Naive thymus-derived CD8-positive, alpha-beta T cell (primary cell): Measurements from ENCODE around the gene TRIM23. TPM values are rescaled to one million over a fixed set of nuclear protein-coding genes. Genes with fewer than 3 reads are reported as not detected.
"Not testable (repeated sequence)": the region's sequence is repeated elsewhere in the genome, so short reads cannot be mapped to it uniquely, and the experiment has no call there.

ENCODE experiments used
- ATAC-seq, 2 donors: fragments of 150-1000 bp; cut with Tn5 transposase in 1 of 2; sonication (Bioruptor Pico), chemical (Tn5 transposase) in 1 of 2; 1 replicate in 1 of 2; 2 replicates in 1 of 2; pipeline ENCODE4 v1.10.0; 2021; ENCODE audit warnings: mild to moderate bottlenecking in 2 of 2, moderate library complexity in 2 of 2
- POLR2A ChIA-PET: fragments of 350-600 bp; sonication (Branson Sonifier 250); formaldehyde crosslinking; loops from one replicate; lab custom pipeline; 2021; ENCODE audit warnings: antibody characterized with exemption; lab: Charles Lee
- DNase-seq, 10 donors: peaks; one replicate each; pipeline versions ENCODE4 v3.0.0 to v3.0.0-alpha.2; 2020 to 2022
- H3K27ac Mint-ChIP-seq, 10 donors: one replicate each; pipeline ENCODE4 v1.8.0; 2020 to 2022; ENCODE audit warnings: mild to moderate bottlenecking in 10 of 10, mixed read lengths in 10 of 10, moderate library complexity in 4 of 10, inconsistent platforms in 1 of 10
- H3K27me3 Mint-ChIP-seq, 5 donors: one replicate each; pipeline ENCODE4 v1.8.0; 2021 to 2022; ENCODE audit warnings: mixed read lengths in 5 of 5
- H3K36me3 Mint-ChIP-seq, 3 donors: one replicate each; pipeline ENCODE4 v1.8.0; 2020 to 2022; ENCODE audit warnings: mixed read lengths in 3 of 3, mild to moderate bottlenecking in 2 of 3, inconsistent platforms in 1 of 3
- H3K4me1 Mint-ChIP-seq, 4 donors: one replicate each; pipeline ENCODE4 v1.8.0; 2021 to 2022; ENCODE audit warnings: mixed read lengths in 4 of 4
- H3K4me3 Mint-ChIP-seq, 10 donors: one replicate each; pipeline ENCODE4 v1.8.0; 2020 to 2022; ENCODE audit warnings: mild to moderate bottlenecking in 10 of 10, mixed read lengths in 10 of 10, moderate library complexity in 6 of 10, inconsistent platforms in 1 of 10
- H3K9me3 Mint-ChIP-seq, 9 donors: one replicate each; pipeline ENCODE4 v1.8.0; 2020 to 2022; ENCODE audit warnings: mixed read lengths in 9 of 9, mild to moderate bottlenecking in 3 of 9, inconsistent platforms in 1 of 9, moderate library complexity in 1 of 9
- polyA plus RNA-seq, 3 donors: library from polyadenylated mRNA; unstranded; fragments of 300-500 nt; fragmentation: Illumina TruSeq; gene quantifications; one replicate each; pipeline ENCODE4 v1.2.3, GENCODE V29; 2021
- total RNA-seq, 8 experiments: library from RNA in 2 of 8; stranded (reverse) in 2 of 8; gene quantifications; one replicate each; pipeline ENCODE4 v1.2.3 and lab custom pipeline; 2021 to 2026

TRIM23 gene
- total and polyA plus RNA-seq, 5 experiments from 2014 or later, result 11.6 to 29.6 (median 16.0) TPM

DNA sequence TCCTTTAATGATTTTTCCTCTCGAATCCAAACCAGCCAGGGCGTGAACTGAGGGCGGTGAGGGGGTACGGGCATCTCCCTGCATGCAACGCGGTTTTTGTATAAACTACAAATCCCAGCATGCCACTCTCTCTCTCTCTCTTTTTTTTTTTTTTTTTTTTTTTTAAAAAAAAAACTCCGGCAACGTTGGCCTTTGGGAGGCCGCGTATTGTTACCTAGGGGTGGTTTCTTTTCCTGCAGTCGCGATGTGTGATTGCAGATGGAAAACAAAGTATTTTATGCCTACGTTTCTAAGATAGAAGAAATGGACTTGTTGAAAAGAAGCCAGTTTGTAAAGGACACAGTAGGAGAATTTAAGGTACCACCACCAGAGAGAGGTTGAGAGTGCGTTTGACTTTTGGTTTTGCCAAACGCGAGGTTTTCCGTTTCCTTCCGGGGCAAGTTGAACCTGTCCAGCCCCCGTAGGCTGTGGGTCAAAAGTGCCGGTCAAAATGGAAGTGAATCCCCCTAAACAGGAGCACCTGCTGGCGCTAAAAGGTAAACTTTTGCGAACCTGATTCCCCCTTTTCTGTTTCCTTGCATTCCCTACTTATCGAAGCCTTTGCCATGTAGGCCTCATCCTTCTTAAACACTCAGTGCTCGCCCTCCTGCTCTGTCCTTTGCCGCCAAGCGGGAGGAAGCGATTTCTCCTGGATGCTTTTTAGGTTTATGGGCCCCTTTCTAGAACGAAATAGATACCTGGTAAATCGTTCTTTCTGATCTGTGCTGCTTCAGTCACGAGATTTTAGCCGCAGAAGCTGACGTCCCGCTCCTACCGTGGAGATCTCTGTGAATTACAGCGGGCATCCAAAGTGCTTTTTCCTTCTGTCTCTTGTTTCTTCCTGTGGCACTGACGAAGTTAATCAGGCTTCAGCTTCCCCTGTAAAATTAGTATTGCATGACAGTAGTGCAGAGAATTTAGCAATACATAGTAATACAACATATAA is 730 bp upstream of the TRIM23 start, which contains the start of the genes SHLD3 and TRAPPC13:
TSS of gene SHLD3 (plus strand) at position 457 of the 985 bp plus-strand sequence. CDS start 4,561 bp downstream, outside the sequence.
TSS of gene TRAPPC13 (plus strand) at position 457 of the 985 bp plus-strand sequence. CDS start at position 491, 34 bp downstream.
- peak; percentile 64 to 96 (median 88) for DNase-seq
- Mint-ChIP-seq H3K9me3 (no peaks in the 10 kb centered on the region), H3K27me3 (no peaks in the 10 kb centered on the region), H3K36me3 (peaks cover 0 to 28% (median 2%) of the 10 kb centered on the region in 3 donors), H3K27ac (peak within 1 kb of the TSS; percentile 95 to 100 (median 99)), H3K4me3 (peak within 1 kb of the TSS; percentile 93 to 100 (median 99)), H3K4me1 (peaks cover 9 to 61% (median 47%) of the 10 kb centered on the region in 4 donors)
- POLR2A ChIA-PET, result interaction anchor here (0.7 to 4.1 kb wide), 11 partner anchors 13 to 522 kb away, joined by 3 to 64 read pairs (median 4); partner anchors contain the start of genes CENPK, NLN, PPWD1 and SGTB
- ATAC-seq, result peak; percentile 71 to 73

DNA sequence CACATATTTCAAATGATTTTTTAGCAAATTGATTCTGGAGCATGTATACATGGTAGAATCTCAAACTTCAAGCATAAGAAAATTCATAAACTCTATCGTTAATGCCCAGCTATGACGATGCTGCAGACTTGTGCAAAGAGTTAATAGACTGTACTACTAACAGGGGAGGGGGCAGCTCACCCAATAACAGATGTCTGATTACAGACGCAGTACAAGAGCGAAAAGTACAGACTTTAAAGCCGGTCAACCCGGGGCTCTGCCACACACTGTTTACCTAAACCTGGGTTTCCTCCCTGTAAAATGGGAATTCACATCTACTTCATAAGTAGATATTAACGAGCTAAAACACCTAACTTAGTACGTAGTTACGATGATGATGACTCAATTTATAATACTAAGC is 651 bp downstream of the TRIM23 start:
- Mint-ChIP-seq H3K9me3 (no peaks in the 10 kb centered on the region), H3K36me3 (peaks cover 0 to 24% (median 0%) of the 10 kb centered on the region in 3 donors), H3K4me3 (peak overlapping the region; percentile 93 to 100 (median 99)), H3K27ac (peak overlapping the region; percentile 95 to 100 (median 99)), H3K4me1 (peaks cover 9 to 66% (median 52%) of the 10 kb centered on the region in 4 donors), H3K27me3 (no peaks in the 10 kb centered on the region)
- DNase-seq (no peak), ATAC-seq (no peak)
- POLR2A ChIA-PET, result interaction anchor here (0.6 to 4.1 kb wide), 12 partner anchors 11 to 855 kb away, joined by 3 to 64 read pairs (median 4); partner anchors contain the start of genes CENPK, CWC27, NLN and PPWD1

GRCh38 chr5:65621961-65622360 is 2.2 kb downstream of the TRIM23 start:
- DNase-seq, H3K27me3 Mint-ChIP-seq, ATAC-seq, H3K9me3 Mint-ChIP-seq: not testable (repeated sequence)
- H3K4me3 Mint-ChIP-seq, result peak overlapping the region; percentile 41 to 100 (median 98)
- peaks cover 0 to 25% (median 2%) of the 10 kb centered on the region in 3 donors for H3K36me3 Mint-ChIP-seq
- H3K4me1 Mint-ChIP-seq, result peaks cover 10 to 67% (median 51%) of the 10 kb centered on the region in 4 donors
- H3K27ac Mint-ChIP-seq, result peak overlapping the region in 3 of 10 donors; percentile 22 to 100 (median 36)
- POLR2A ChIA-PET, result interaction anchor here (0.9 kb wide), 1 partner anchor 38 kb away, joined by 3 read pairs; no protein-coding TSS in a partner anchor

DNA sequence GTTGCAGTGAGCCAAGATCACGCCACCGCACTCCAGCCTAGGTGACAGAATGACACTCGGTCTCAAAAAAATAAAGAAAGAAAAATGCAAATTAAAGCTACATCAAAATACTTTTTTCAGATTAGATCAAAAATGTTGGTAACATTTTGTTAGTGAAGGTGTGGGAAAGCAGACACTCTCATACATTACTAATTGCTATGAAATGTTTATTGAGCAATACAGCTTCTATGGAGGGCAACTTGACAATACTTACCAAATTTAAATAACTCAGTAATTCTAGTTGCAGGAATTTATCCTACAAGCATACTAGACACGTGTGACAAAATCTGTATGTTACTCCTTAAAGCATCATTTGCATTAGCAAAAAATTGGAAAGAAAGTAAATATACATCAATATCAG is 4.1 kb downstream of the TRIM23 start:
- ATAC-seq, result no peak
- Mint-ChIP-seq H3K27ac (no peak overlapping the region), H3K4me3 (no peak overlapping the region), H3K4me1 (peaks cover 13 to 59% (median 42%) of the 10 kb centered on the region in 4 donors), H3K9me3 (no peaks in the 10 kb centered on the region), H3K36me3 (peaks cover 0 to 38% (median 8%) of the 10 kb centered on the region in 3 donors), H3K27me3 (no peaks in the 10 kb centered on the region)
- POLR2A ChIA-PET, result interaction anchor here (0.7 to 0.9 kb wide), 2 partner anchors 9 to 59 kb away, joined by 3 read pairs; no protein-coding TSS in a partner anchor
- no peak for DNase-seq

DNA sequence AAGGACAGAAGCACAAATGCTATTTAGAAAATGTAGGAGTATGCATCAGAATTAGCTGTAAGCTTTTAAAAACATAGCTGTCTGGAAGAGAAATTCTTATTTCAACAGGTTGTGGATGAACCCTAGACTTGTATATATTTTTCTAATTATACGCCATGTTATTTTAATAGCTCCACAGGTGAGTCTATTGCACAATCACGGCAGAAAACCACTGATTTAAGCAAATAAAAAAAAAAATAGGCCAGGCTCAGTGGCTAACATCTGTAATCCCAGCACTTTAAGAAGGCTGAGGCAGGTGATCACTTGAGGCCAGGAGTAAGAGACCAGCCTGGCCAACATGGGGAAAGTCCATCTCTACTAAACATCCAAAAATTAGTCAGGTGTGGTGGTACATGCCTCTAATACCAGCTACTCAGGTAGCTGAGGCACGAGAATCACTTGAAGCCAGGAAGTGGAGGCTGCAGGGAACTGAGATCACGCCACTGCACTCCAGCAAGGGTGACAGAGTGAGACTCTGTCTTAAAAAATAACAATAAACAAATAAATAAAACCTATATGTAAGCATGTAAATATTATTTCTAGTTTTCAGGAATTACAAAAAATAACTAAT is 11.7 kb downstream of the TRIM23 start:
- H3K4me1 Mint-ChIP-seq, result peaks cover 7 to 21% (median 18%) of the 10 kb centered on the region in 4 donors
- H3K9me3 Mint-ChIP-seq, result no peaks in the 10 kb centered on the region
- no peak for DNase-seq
- no peak for ATAC-seq
- H3K36me3 Mint-ChIP-seq, result peaks cover 16 to 85% (median 36%) of the 10 kb centered on the region in 3 donors
- no peaks in the 10 kb centered on the region for H3K27me3 Mint-ChIP-seq
- no peak overlapping the region for H3K4me3 Mint-ChIP-seq
- peak overlapping the region in 2 of 10 donors; percentile 49 to 70 for H3K27ac Mint-ChIP-seq
- POLR2A ChIA-PET, result interaction anchor here (1.2 kb wide), 1 partner anchor 12 kb away, joined by 4 read pairs; the partner anchor contains the start of gene TRIM23

DNA sequence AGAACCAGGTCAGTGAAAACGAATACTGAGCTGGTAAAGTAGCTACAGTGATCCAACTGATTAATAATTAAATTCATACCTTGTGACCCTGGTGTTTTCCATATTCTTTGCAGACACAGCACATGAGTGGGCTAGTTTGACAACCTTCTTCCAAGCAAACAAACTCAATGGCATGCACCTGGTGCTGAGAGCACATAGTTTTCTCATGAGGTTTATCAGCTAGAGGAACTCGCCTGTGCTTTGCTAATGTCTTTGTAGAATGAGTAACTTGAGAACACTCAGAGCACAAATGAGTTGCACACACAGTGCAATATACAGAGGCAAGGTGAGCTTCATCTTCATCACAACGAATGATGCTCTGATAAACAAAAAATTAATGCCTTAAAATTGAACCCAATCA is 12.6 kb downstream of the TRIM23 start:
- DNase-seq (no peak), ATAC-seq (no peak)
- peaks cover 7 to 23% (median 18%) of the 10 kb centered on the region in 4 donors for H3K4me1 Mint-ChIP-seq
- peaks cover 17 to 90% (median 35%) of the 10 kb centered on the region in 3 donors for H3K36me3 Mint-ChIP-seq
- H3K4me3 Mint-ChIP-seq, result no peak overlapping the region
- H3K27me3 Mint-ChIP-seq, result no peaks in the 10 kb centered on the region
- H3K9me3 Mint-ChIP-seq, result no peaks in the 10 kb centered on the region
- no peak overlapping the region for H3K27ac Mint-ChIP-seq
- POLR2A ChIA-PET, result interaction anchor here (0.7 to 1.8 kb wide), 3 partner anchors 8 to 48 kb away, joined by 3 to 4 read pairs (median 3); partner anchors contain the start of genes CENPK, PPWD1 and TRIM23

DNA sequence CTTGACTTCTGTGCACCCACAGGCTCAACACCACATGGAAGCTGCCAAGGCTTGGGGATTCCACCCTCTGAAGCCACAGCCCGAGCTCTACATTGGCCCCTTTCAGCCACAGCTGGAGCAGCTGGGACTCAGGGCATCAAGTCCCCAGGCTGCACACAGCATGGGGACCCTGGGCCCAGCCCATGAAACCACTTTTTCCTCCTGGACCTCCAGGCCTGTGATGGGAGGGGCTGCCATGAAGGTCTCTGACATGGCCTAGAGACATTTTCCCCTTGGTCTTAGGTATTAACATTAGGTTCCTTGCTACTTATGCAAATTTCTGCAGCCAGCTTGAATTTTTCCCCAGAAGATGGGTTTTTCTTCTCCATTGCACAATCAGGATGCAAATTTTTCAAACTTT is 22.4 kb downstream of the TRIM23 start:
- H3K27me3 Mint-ChIP-seq, DNase-seq, POLR2A ChIA-PET, ATAC-seq, H3K4me3 Mint-ChIP-seq: not testable (repeated sequence)
- peaks cover 0 to 14% (median 0%) of the 10 kb centered on the region in 9 donors for H3K9me3 Mint-ChIP-seq
- peaks cover 7 to 26% (median 20%) of the 10 kb centered on the region in 4 donors for H3K4me1 Mint-ChIP-seq
- peak overlapping the region in 1 of 10 donors; percentile 39 for H3K27ac Mint-ChIP-seq
- H3K36me3 Mint-ChIP-seq, result peaks cover 21 to 96% (median 50%) of the 10 kb centered on the region in 3 donors

DNA sequence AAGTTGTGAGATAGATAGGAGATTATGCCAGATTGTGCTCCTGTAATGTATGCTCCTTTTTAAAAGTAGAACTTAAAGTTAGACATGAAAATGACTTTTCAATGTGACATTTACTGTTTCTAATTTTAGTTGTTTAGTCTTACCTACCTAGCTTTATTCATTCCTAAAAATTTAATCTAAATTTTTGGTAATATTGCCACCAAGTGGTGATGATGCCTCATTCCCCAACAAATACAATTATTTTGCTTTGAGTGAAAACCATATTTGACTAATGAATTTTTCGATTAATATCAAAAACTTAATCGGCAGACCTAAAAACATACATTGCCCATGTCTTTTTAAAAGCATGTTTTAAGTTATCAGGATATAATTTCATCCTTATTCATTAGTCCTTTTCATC is 35.4 kb downstream of the TRIM23 start:
- peaks cover 0 to 67% (median 11%) of the 10 kb centered on the region in 3 donors for H3K36me3 Mint-ChIP-seq

GRCh38 chr5:65577141-65577540 is 47.0 kb downstream of the TRIM23 start:
- peaks cover 0 to 81% (median 20%) of the 10 kb centered on the region in 3 donors for H3K36me3 Mint-ChIP-seq

More for the DNA sequence above, 35.4 kb downstream of the TRIM23 start:
- Mint-ChIP-seq H3K9me3 (no peaks in the 10 kb centered on the region), H3K4me3 (no peak overlapping the region), H3K27me3 (no peaks in the 10 kb centered on the region), H3K4me1 (peaks cover 0 to 3% (median 1%) of the 10 kb centered on the region in 4 donors), H3K27ac (no peak overlapping the region)
- ATAC-seq, result no peak
- POLR2A ChIA-PET, result no interaction called here
- DNase-seq, result no peak

GRCh38 chr5:65570598-65571226 is 53.4 kb downstream of the TRIM23 start:
- DNase-seq (no peak), ATAC-seq (no peak)
- no peak overlapping the region for H3K27ac Mint-ChIP-seq
- peaks cover 0 to 76% (median 16%) of the 10 kb centered on the region in 3 donors for H3K36me3 Mint-ChIP-seq
- H3K4me1 Mint-ChIP-seq, result peaks cover 11 to 57% (median 41%) of the 10 kb centered on the region in 4 donors
- H3K27me3 Mint-ChIP-seq, result no peaks in the 10 kb centered on the region
- no peak overlapping the region for H3K4me3 Mint-ChIP-seq
- POLR2A ChIA-PET, result interaction anchor here (0.5 to 1.8 kb wide), 3 partner anchors 8 to 57 kb away, joined by 3 to 4 read pairs (median 4); partner anchors contain the start of genes CENPK, PPWD1 and TRIM23
- no peaks in the 10 kb centered on the region for H3K9me3 Mint-ChIP-seq

More at GRCh38 chr5:65577141-65577540, 47.0 kb downstream of the TRIM23 start:
- DNase-seq, result no peak
- Mint-ChIP-seq H3K27ac (peak overlapping the region in 4 of 10 donors; percentile 9 to 72 (median 59)), H3K4me1 (peaks cover 13 to 42% (median 30%) of the 10 kb centered on the region in 4 donors), H3K4me3 (peak overlapping the region in 1 of 10 donors; percentile 1), H3K9me3 (no peaks in the 10 kb centered on the region), H3K27me3 (no peaks in the 10 kb centered on the region)
- POLR2A ChIA-PET, result interaction anchor here (2.2 kb wide), 1 partner anchor 14 kb away, joined by 6 read pairs; the partner anchor contains the start of gene PPWD1
- ATAC-seq, result no peak

- Mint-ChIP-seq H3K36me3 (peaks cover 0 to 47% (median 2%) of the 10 kb centered on the region in 3 donors), H3K27me3 (no peaks in the 10 kb centered on the region), H3K27ac (peak overlapping the region in 1 of 10 donors; percentile 55), H3K4me3 (no peak overlapping the region), H3K9me3 (no peaks in the 10 kb centered on the region), H3K4me1 (peaks cover 24 to 63% (median 51%) of the 10 kb centered on the region in 4 donors)
- POLR2A ChIA-PET, result no interaction called here
- ATAC-seq, result no peak
- no peak for DNase-seq
Observed at GRCh38 chr5:65566505-65566904, 57.6 kb downstream of the TRIM23 start.
